B cell (primary cell): Measurements from ENCODE around the gene PCSK9. TPM values are rescaled to one million over a fixed set of nuclear protein-coding genes. Genes with fewer than 3 reads are reported as not detected.

Experiments used
- ATAC-seq: fragments of 200-7000 bp; cut with Tn5 transposase; one replicate; pipeline ENCODE4 v1.10.0; 2021; ENCODE audit warnings: low read depth, mild to moderate bottlenecking, moderate number of reproducible peaks, moderate library complexity
- CTCF ChIA-PET: fragments of 350-600 bp; sonication (Branson Sonifier 250); formaldehyde crosslinking; loops from one replicate; lab custom pipeline; 2021; ENCODE audit warnings: antibody characterized with exemption, inconsistent platforms; lab: Charles Lee
- POLR2A ChIA-PET: fragments of 350-600 bp; sonication (Branson Sonifier 250); formaldehyde crosslinking; loops from one replicate; lab custom pipeline; 2021; ENCODE audit warnings: antibody characterized with exemption; lab: Charles Lee
- DNase-seq: peaks from one replicate; pipeline ENCODE4 v3.0.0; 2013
- H2AFZ ChIP-seq: 2 replicates; pipeline ENCODE4 v1.6.1; 2012; ENCODE audit warnings: mild to moderate bottlenecking, low read depth, low read length; ENCODE audit not compliant: insufficient read depth, poor library complexity, severe bottlenecking
- H3K27ac ChIP-seq, 2 donors: 1 replicate in 1 of 2; 2 replicates in 1 of 2; pipeline ENCODE4 v1.5.1; 2012 to 2013; ENCODE audit warnings: low read length in 2 of 2, mild to moderate bottlenecking in 2 of 2, moderate library complexity in 1 of 2
- H3K27me3 ChIP-seq, 4 experiments: fragments of 200-600 bp in 1 of 4; sonication (generic) in 1 of 4; replicated peaks in 1 of 4; 1 replicate in 2 of 4; 2 replicates in 2 of 4; pipeline versions ENCODE4 v1.6.1 to v1.7.0; 2013 to 2016; ENCODE audit warnings: low read length in 3 of 4, mild to moderate bottlenecking in 2 of 4, mixed read lengths in 1 of 4, moderate library complexity in 1 of 4; ENCODE audit not compliant: insufficient read depth in 4 of 4, control insufficient read depth in 3 of 4; ENCODE audit errors: control extremely low read depth in 1 of 4
- H3K36me3 ChIP-seq, 2 experiments: replicated peaks in 1 of 2; 1 replicate in 1 of 2; 2 replicates in 1 of 2; pipeline versions ENCODE4 v1.6.1 to v1.7.1; 2013; ENCODE audit warnings: low read length in 1 of 2; ENCODE audit not compliant: insufficient read depth in 2 of 2, control insufficient read depth in 1 of 2; ENCODE audit errors: control extremely low read depth in 1 of 2, extremely low read depth in 1 of 2
- H3K4me1 ChIP-seq, 2 donors: fragments of 200-600 bp in 1 of 2; sonication (generic) in 1 of 2; 1 replicate in 1 of 2; 2 replicates in 1 of 2; pipeline versions ENCODE4 v1.5.1 to v1.6.1; 2013 to 2017; ENCODE audit warnings: low read length in 2 of 2; ENCODE audit not compliant: control insufficient read depth in 2 of 2, insufficient read depth in 2 of 2
- H3K4me2 ChIP-seq: replicated peaks from 2 replicates; pipeline ENCODE3; 2012; ENCODE audit warnings: mild to moderate bottlenecking, low read depth, low read length; ENCODE audit not compliant: poor library complexity, severe bottlenecking
- H3K4me3 ChIP-seq, 5 experiments: fragments of 200-600 bp in 1 of 5; sonication (generic) in 1 of 5; 1 replicate in 3 of 5; 2 replicates in 2 of 5; pipeline versions ENCODE4 v1.5.1 to v1.7.0; 2011 to 2016; ENCODE audit warnings: low read length in 4 of 5, mild to moderate bottlenecking in 4 of 5, low read depth in 2 of 5, control low read depth in 1 of 5, moderate library complexity in 1 of 5; ENCODE audit not compliant: insufficient read depth in 1 of 5; ENCODE audit errors: control extremely low read depth in 1 of 5, extremely low read depth in 1 of 5
- H3K79me2 ChIP-seq: fragments of 200-600 bp; sonication (generic); one replicate; pipeline ENCODE4 v1.6.0; 2016; ENCODE audit warnings: low read length; ENCODE audit not compliant: control insufficient read depth, insufficient read depth
- H3K9ac ChIP-seq: fragments of 200-600 bp; sonication (generic); 2 replicates; pipeline ENCODE4 v1.6.1; 2017; ENCODE audit warnings: mild to moderate bottlenecking, low read length, moderate library complexity
- H3K9me3 ChIP-seq, 3 donors: one replicate each; pipeline versions ENCODE4 v1.6.1 to v1.7.1; 2013; ENCODE audit warnings: low read length in 2 of 3; ENCODE audit not compliant: control insufficient read depth in 2 of 3, insufficient read depth in 1 of 3; ENCODE audit errors: control extremely low read depth in 1 of 3
- H4K20me1 ChIP-seq: 2 replicates; pipeline ENCODE4 v1.6.0; 2012; ENCODE audit warnings: mild to moderate bottlenecking, low read length; ENCODE audit not compliant: insufficient read depth, control insufficient read depth, poor library complexity, severe bottlenecking
- H3K27ac Mint-ChIP-seq: one replicate; pipeline ENCODE4 v1.8.0; 2021; ENCODE audit warnings: mixed read lengths
- H3K27me3 Mint-ChIP-seq: one replicate; pipeline ENCODE4 v1.8.0; 2021; ENCODE audit warnings: mixed read lengths
- H3K4me1 Mint-ChIP-seq: one replicate; pipeline ENCODE4 v1.8.0; 2021; ENCODE audit warnings: mixed read lengths
- H3K4me3 Mint-ChIP-seq: one replicate; pipeline ENCODE4 v1.8.0; 2021; ENCODE audit warnings: mixed read lengths
- H3K9me3 Mint-ChIP-seq: one replicate; pipeline ENCODE4 v1.8.0; 2022; ENCODE audit warnings: mixed read lengths; ENCODE audit not compliant: insufficient read depth
- EZH2 ChIP-seq: IDR thresholded peaks from 2 replicates; pipeline ENCODE4 v1.6.1; 2012; ENCODE audit warnings: borderline replicate concordance, low read depth, mild to moderate bottlenecking, moderate library complexity, low read length; ENCODE audit not compliant: insufficient read depth, poor library complexity, severe bottlenecking
- WGBS: methylation state at CpG from one replicate; pipeline ENCODE4 v1.1.5; 2013; ENCODE audit warnings: missing lambda C conversion rate; ENCODE audit not compliant: insufficient coverage; 5-methylcytosine and 5-hydroxymethylcytosine counted together
- intact Hi-C: fragments of 100-400 bp; cut with micrococcal nuclease; formaldehyde crosslinking; loops from one replicate; pipeline ENCODE4 v1.10.0; 2022
- polyA plus RNA-seq: library from polyadenylated mRNA; depleted of rRNA; stranded (reverse); fragments of >200 nt; gene quantifications from 2 replicates; pipeline ENCODE4 v1.2.3, GENCODE V29; 2012
- total RNA-seq, 2 donors: library from RNA; stranded (reverse); fragments of 120-200 nt in 1 of 2; gene quantifications; 1 replicate in 1 of 2; 2 replicates in 1 of 2; pipeline versions ENCODE4 v1.2.3 to v1.2.4, GENCODE V29; 2013 to 2022
- TF ChIP-seq, protein P1 (sequence below): fragments of 200-600 bp; IDR thresholded peaks from one replicate; pipeline ENCODE4 v1.8.0; 2022; ENCODE audit warnings: antibody characterized with exemption, mild to moderate bottlenecking

PCSK9 gene
- total and polyA plus RNA-seq, 2 donors (not counting 1 experiment from before 2014, with no cell fraction given): not detected

DNA sequence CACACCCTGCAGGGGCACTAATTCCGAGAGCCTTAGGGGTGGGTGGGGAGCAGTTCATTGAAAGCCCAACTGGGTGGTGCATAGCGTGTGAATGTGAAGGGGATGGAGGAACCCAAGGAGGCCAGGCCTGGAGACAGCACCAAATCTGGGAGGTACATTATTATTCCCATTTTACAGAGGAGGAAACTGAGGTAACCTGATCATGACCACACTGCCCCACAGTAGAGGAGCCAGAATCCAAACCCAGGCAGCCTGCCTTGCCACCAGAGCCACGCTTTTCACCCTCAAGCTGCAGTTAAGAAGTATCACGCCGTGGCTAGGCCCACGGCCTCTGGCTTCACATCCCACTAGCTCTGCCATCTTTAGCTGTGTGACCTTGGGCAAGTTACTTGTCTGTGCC, 41.2 kb upstream of the PCSK9 start:
- Mint-ChIP-seq H3K9me3 (no peaks in the 10 kb centered on the region), H3K4me3 (no peak overlapping the region), H3K4me1 (peaks cover 14% of the 10 kb centered on the region), H3K27ac (no peak overlapping the region), H3K27me3 (peaks cover 48% of the 10 kb centered on the region)
- Histone ChIP-seq H2AFZ (no peak overlapping the region), H3K79me2 (no peaks in the 10 kb centered on the region), H3K36me3 (no peaks in the 10 kb centered on the region), H4K20me1 (no peaks in the 10 kb centered on the region), H3K27me3 (peaks cover 0 to 52% (median 13%) of the 10 kb centered on the region in 4 experiments), H3K9ac (no peak overlapping the region), H3K4me1 (peaks cover 10 to 11% of the 10 kb centered on the region in 2 donors), H3K27ac (no peak overlapping the region), H3K4me2 (no peak overlapping the region), H3K4me3 (no peak overlapping the region), H3K9me3 (peaks cover 0 to 6% (median 0%) of the 10 kb centered on the region in 3 donors)
- POLR2A ChIA-PET: no interaction called here
- TF ChIP-seq, protein P1, sequence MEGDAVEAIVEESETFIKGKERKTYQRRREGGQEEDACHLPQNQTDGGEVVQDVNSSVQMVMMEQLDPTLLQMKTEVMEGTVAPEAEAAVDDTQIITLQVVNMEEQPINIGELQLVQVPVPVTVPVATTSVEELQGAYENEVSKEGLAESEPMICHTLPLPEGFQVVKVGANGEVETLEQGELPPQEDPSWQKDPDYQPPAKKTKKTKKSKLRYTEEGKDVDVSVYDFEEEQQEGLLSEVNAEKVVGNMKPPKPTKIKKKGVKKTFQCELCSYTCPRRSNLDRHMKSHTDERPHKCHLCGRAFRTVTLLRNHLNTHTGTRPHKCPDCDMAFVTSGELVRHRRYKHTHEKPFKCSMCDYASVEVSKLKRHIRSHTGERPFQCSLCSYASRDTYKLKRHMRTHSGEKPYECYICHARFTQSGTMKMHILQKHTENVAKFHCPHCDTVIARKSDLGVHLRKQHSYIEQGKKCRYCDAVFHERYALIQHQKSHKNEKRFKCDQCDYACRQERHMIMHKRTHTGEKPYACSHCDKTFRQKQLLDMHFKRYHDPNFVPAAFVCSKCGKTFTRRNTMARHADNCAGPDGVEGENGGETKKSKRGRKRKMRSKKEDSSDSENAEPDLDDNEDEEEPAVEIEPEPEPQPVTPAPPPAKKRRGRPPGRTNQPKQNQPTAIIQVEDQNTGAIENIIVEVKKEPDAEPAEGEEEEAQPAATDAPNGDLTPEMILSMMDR: no peak
- no peak for TF ChIP-seq EZH2
- 80% methylated on average over 4 of the region's 6 CpGs for WGBS
- DNase-seq (no peak), ATAC-seq (no peak)
- intact Hi-C loops: no loop called here
- CTCF ChIA-PET: interaction anchor here (1.2 kb wide), 1 partner anchor 48 kb away, joined by 7 read pairs; no protein-coding TSS in a partner anchor

GRCh38 chr1:54998677-54999076, 40.7 kb upstream of the PCSK9 start, which contains the start of gene BSND:
BSND (plus strand) TSS chr1:54998933; CDS start chr1:54999187, 254 bp downstream.
- Mint-ChIP-seq H3K27ac (no peak within 1 kb of the TSS), H3K27me3 (peaks cover 48% of the 10 kb centered on the region), H3K4me3 (no peak within 1 kb of the TSS), H3K4me1 (peaks cover 14% of the 10 kb centered on the region), H3K9me3 (no peaks in the 10 kb centered on the region)
- CTCF ChIA-PET: interaction anchor here (1.2 kb wide), 1 partner anchor 48 kb away, joined by 7 read pairs; no protein-coding TSS in a partner anchor
- intact Hi-C loops: no loop called here
- Histone ChIP-seq H3K36me3 (no peaks in the 10 kb centered on the region), H4K20me1 (no peaks in the 10 kb centered on the region), H3K4me1 (peaks cover 10 to 11% of the 10 kb centered on the region in 2 donors), H3K79me2 (no peaks in the 10 kb centered on the region), H3K9ac (no peak within 1 kb of the TSS), H3K27ac (no peak within 1 kb of the TSS), H3K9me3 (peaks cover 0 to 6% (median 0%) of the 10 kb centered on the region in 3 donors), H3K4me3 (no peak within 1 kb of the TSS), H2AFZ (no peak within 1 kb of the TSS), H3K27me3 (peaks cover 0 to 52% (median 13%) of the 10 kb centered on the region in 4 experiments), H3K4me2 (no peak within 1 kb of the TSS)
- DNase-seq (no peak), ATAC-seq (no peak)
- no peak for TF ChIP-seq EZH2
- TF ChIP-seq, protein P1: no peak
- POLR2A ChIA-PET: no interaction called here
- WGBS: 96% methylated on average over 4 of the region's 7 CpGs
